ENCODE results near the gene NTHL1.

The NTHL1 gene

DNA sequence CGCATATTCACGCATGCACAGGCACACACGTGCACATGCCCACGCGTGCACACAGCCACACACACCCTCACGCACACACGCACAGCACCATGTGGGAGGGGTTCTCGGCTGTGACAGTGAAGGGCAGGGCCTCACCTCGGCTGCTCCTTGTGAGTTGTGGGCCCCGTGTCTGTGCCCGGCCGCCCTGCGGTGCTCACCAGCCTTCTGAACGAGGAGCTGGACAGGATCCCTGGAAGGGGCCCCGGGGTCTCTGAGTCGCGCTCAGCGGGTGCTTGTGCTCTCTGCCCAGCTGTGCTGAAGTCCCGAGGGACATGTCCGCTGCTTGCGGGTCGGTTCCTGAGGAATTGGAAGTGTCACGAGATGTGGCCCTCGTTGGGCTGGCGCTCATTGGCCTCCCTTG, 16.2 kb upstream of the NTHL1 start:
- no peak for TF ChIP-seq POLR2A (IDR thresholded peaks at IDR 0.05; ENCODE audit: low read depth, low read length)
- no peak for FAIRE-seq
- DNase-seq (ENCODE audit: insufficient read length, low spot score), result no peak

- TF ChIP-seq POLR2A (IDR thresholded peaks at IDR 0.05; ENCODE audit: low read depth, low read length), result no peak
- DNase-seq (ENCODE audit: insufficient read length, low spot score), result no peak
- FAIRE-seq, result no peak
Measured at GRCh38 chr16:2062801-2063200, 15.2 kb upstream of the NTHL1 start.

GRCh38 chr16:2061526-2061925, 13.9 kb upstream of the NTHL1 start:
- TF ChIP-seq POLR2A (IDR thresholded peaks at IDR 0.05; ENCODE audit: low read depth, low read length), result no peak
- no peak for FAIRE-seq

DNA sequence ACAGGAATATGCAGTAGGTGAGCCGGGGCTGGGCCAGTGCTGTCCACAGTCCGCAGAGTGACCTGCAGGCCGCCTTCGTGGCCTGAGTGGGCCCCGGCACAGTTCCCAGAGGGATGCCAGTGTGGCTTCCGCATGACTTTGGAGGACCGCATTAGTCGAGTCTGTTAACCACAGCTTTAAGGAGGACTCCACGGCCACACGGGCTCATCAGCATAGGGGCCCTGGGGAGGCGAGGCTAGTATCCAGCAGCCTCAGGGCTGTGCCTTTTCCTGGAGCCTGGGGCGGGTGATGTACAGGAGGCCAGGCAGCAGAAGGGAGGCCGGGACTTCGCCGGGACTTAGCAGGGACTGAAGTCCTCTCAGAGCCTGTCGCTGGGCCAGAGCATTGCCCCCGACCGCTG, 13.4 kb upstream of the NTHL1 start:
- no peak for DNase-seq (ENCODE audit: insufficient read length, low spot score)
- no peak for FAIRE-seq
- no peak for TF ChIP-seq POLR2A (IDR thresholded peaks at IDR 0.05; ENCODE audit: low read depth, low read length)

More at GRCh38 chr16:2061526-2061925, 13.9 kb upstream of the NTHL1 start:
- no peak for DNase-seq (ENCODE audit: insufficient read length, low spot score)

GRCh38 chr16:2060346-2060745, 12.7 kb upstream of the NTHL1 start:
- FAIRE-seq, result no peak
- no peak for TF ChIP-seq POLR2A (IDR thresholded peaks at IDR 0.05; ENCODE audit: low read depth, low read length)
- DNase-seq (ENCODE audit: insufficient read length, low spot score), result no peak

DNA sequence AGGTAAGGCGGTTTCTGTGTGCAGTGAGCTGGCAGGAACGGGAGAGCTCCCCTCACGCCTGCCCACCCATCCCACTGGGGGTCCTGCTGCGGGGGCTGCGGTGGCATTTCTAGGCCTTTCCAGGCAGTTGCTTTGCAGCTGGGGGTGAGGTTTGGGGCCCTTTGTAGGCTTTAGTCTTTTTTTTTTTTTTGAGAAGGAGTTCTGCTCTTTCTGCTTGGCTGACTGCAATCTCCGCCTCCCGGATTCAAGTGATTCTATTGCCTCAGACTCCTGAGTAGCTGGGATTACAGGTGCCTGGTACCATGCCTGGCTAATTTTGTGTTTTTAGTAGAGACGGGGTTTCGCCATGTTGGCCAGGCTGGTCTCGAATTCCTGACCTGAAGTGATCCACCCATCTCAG, 11.2 kb upstream of the NTHL1 start:
- FAIRE-seq (no peak), DNase-seq (ENCODE audit: insufficient read length, low spot score) (no peak)
- TF ChIP-seq POLR2A (IDR thresholded peaks at IDR 0.05; ENCODE audit: low read depth, low read length), result no peak

GRCh38 chr16:2058420-2058819, 10.8 kb upstream of the NTHL1 start:
- no peak for FAIRE-seq
- no peak for TF ChIP-seq POLR2A (IDR thresholded peaks at IDR 0.05; ENCODE audit: low read depth, low read length)
- no peak for DNase-seq (ENCODE audit: insufficient read length, low spot score)

- no peak for DNase-seq (ENCODE audit: insufficient read length, low spot score)
- TF ChIP-seq POLR2A (IDR thresholded peaks at IDR 0.05; ENCODE audit: low read depth, low read length), result no peak
- FAIRE-seq, result no peak
Measured at GRCh38 chr16:2057438-2057837, 9.8 kb upstream of the NTHL1 start.

DNA sequence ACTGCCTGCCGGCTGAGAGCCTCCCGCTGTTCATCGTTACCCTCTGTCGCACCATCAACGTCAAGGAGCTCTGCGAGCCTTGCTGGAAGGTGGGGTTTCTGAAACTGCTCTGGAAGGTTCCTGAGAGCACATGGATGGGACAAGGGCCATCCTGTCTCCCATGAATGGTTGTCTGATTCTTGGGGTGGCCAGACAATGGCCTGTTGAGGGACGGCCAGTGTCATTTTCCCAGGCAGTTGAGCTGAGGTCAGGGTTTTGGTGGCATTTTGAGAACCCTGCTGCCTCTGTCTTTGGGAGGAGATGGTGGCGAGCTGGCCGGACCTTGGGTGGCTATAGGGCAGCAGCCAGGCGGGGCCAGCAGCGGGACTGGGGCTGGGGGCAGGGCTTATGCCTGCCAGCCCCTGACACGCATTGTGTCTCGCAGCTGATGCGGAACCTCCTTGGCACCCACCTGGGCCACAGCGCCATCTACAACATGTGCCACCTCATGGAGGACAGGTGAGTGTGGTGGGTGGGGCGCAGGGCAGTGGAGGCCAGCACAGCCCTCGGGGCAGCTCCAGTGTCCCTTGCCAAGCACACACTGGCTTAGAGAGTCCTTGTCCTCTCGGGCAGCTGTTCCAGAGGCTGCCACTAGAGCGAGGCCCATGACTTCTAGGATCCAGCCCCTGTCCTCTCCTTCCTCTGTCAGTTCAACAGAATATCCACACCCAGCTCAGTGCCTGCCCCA, 9.2 kb upstream of the NTHL1 start:
- no peak for TF ChIP-seq POLR2A (IDR thresholded peaks at IDR 0.05; ENCODE audit: low read depth, low read length)

GRCh38 chr16:2056077-2056476, 8.4 kb upstream of the NTHL1 start:
- TF ChIP-seq POLR2A (IDR thresholded peaks at IDR 0.05; ENCODE audit: low read depth, low read length), result no peak
- FAIRE-seq, result no peak

More for the DNA sequence above, 9.2 kb upstream of the NTHL1 start:
- no peak for FAIRE-seq
- no peak for DNase-seq (ENCODE audit: insufficient read length, low spot score)

DNA sequence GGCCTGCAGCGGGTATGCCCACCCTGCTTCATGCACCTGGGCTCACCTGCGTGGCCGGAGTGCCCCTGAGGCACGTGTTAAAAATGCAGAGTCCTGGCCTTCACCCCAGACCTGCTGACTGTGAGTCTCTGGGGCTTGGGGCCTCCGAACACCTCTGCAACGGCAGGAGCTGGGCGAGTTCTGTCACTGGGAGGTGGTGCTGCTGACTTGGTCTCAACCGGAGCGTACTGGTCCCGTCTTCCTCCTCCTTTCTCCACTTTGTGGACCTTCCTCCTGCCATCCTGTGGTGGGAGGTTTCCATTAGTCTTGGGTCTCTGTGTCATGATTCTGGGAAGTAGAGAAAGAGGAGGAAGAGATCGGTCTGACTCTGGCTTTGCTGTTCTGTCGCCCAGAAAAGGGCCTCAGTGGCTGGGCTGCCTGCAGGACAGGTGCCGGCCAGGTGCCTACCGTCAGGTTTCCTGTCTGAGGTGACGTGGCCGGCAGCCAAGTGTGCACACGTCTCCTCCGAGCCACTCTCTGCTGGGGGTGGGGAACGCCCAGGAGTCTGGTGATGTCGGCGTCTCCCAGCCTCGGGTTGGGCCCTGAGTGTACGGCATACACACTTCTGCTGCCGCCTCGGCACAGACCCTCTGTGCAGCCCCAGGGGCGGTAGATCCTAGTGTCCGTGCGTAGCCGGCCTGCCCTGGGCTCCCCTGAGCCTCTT, 7.1 kb upstream of the NTHL1 start:
- no peak for FAIRE-seq

More at GRCh38 chr16:2056077-2056476, 8.4 kb upstream of the NTHL1 start:
- no peak for DNase-seq (ENCODE audit: insufficient read length, low spot score)

DNA sequence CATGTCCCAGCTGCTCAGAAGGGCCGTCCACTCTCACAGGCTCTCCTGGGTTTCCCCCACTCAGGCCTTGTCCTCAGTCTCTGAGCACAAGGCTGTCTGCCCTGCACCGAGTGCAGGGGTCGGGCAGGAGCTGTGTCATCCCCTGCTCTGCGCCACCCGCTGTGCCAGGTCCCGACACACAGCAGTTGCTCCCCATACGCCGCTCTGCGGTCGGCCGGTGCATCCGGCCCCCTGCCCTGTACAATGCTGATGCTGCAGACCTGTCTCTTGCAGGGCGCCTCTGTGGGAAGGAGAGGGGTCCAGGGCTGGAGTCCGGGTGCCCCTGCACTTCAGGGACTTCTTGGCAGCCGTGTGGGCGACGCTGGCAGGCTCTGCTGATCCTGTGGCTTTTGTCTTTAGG, 6.3 kb upstream of the NTHL1 start:
- FAIRE-seq (no peak), DNase-seq (ENCODE audit: insufficient read length, low spot score) (no peak)
- no peak for TF ChIP-seq POLR2A (IDR thresholded peaks at IDR 0.05; ENCODE audit: low read depth, low read length)

More for the DNA sequence above, 7.1 kb upstream of the NTHL1 start:
- TF ChIP-seq POLR2A (IDR thresholded peaks at IDR 0.05; ENCODE audit: low read depth, low read length), result no peak
- DNase-seq (ENCODE audit: insufficient read length, low spot score), result no peak

DNA sequence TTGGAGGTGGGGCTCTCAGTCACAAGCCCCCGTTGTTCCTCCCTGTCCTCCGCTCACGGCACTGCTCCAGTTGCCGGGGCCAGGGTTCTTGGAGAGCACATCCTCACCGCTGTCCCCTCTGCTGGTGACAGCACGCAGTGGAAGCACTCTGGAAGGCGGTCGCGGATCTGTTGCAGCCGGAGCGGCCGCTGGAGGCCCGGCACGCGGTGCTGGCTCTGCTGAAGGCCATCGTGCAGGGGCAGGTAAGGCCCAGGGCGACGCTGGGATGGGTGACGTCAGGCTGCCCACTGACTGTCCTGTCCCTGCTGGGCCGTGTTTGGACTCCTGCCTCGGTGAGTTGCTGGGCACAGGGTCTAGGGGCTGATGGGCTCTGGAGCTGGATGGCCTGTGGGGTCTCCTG, 5.6 kb upstream of the NTHL1 start:
- FAIRE-seq, result no peak
- DNase-seq (ENCODE audit: insufficient read length, low spot score), result no peak
- TF ChIP-seq POLR2A (IDR thresholded peaks at IDR 0.05; ENCODE audit: low read depth, low read length), result no peak

DNA sequence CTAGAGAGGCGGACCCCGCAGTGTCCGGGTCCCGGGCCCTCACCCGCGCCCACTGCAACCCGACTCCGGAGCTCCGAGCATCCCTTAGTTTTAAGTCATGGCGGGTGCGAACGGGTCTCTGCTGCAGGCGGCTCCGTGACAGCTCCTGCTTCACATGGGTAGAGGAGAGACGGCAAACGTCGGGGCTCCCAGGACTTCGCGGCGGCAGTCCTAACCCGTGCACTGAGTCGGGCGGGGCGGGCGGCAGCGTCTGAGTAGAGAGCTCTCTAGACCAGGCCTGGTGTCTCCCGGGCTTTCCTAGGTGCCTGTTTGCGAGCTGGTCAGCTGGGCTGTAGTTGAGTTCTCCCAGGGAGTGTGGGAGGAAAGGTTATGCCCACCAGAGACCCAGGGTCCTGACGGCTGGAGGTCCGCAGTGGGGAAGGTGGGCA, 496 bp upstream of the NTHL1 start:
- TF ChIP-seq POLR2A (IDR thresholded peaks at IDR 0.05; ENCODE audit: low read depth, low read length), result no peak
- DNase-seq (ENCODE audit: insufficient read length, low spot score) (no peak), FAIRE-seq (no peak)

GRCh38 chr16:2046893-2047329, 723 bp downstream of the NTHL1 start:
- no peak for TF ChIP-seq POLR2A (IDR thresholded peaks at IDR 0.05; ENCODE audit: low read depth, low read length)
- FAIRE-seq (no peak), DNase-seq (ENCODE audit: insufficient read length, low spot score) (no peak)

Data from H54 (cell line).